GM23248 (cell line): ENCODE results near the gene METTL9.

Experiments
- EZH2 ChIP-seq: fragments of 200-600 bp; sonication (generic); IDR thresholded peaks from 2 replicates; pipeline ENCODE4 v1.6.1; 2018; ENCODE audit warnings: antibody characterized with exemption, mild to moderate bottlenecking; ENCODE audit not compliant: insufficient read depth, poor library complexity, severe bottlenecking
- EZH2phosphoT487 ChIP-seq: fragments of 200-600 bp; sonication (generic); IDR thresholded peaks from 2 replicates; pipeline ENCODE4 v1.6.1; 2018; ENCODE audit warnings: antibody characterized with exemption, moderate library complexity, mild to moderate bottlenecking, low read depth; ENCODE audit not compliant: insufficient read depth

- TF ChIP-seq EZH2 (no peak), EZH2phosphoT487 (no peak)
Observed at GRCh38 chr16:21574372-21574771, 25.0 kb upstream of the METTL9 start.
